H9 (cell line): Measurements from ENCODE around the gene TBX1. TPM values are rescaled to one million over a fixed set of nuclear protein-coding genes. Genes with fewer than 3 reads are reported as not detected.

Source experiments
- DNase-seq: peaks from one replicate; pipeline ENCODE4 v3.0.0-alpha.2; 2017
- H2AFZ ChIP-seq: one replicate; pipeline ENCODE4 v1.6.1; 2013; ENCODE audit warnings: mild to moderate bottlenecking, low read length, control low read depth, moderate library complexity
- H2AK5ac ChIP-seq: 2 replicates; pipeline ENCODE4 v1.6.1; 2013; ENCODE audit warnings: low read length, control low read depth, mixed read lengths; ENCODE audit not compliant: insufficient read length
- H2BK120ac ChIP-seq: one replicate; pipeline ENCODE4 v1.6.1; 2013; ENCODE audit warnings: low read depth, mild to moderate bottlenecking, low read length, control low read depth, inconsistent platforms; ENCODE audit not compliant: poor library complexity, severe bottlenecking
- H2BK12ac ChIP-seq: 2 replicates; pipeline ENCODE4 v1.6.1; 2013; ENCODE audit warnings: low read length, control low read depth, mixed read lengths, low read depth; ENCODE audit not compliant: insufficient read length
- H2BK15ac ChIP-seq: 2 replicates; pipeline ENCODE4 v1.6.1; 2013; ENCODE audit warnings: low read depth, low read length, control low read depth
- H2BK20ac ChIP-seq: one replicate; pipeline ENCODE4 v1.6.1; 2013; ENCODE audit warnings: low read depth, mild to moderate bottlenecking, low read length, control low read depth, inconsistent platforms; ENCODE audit not compliant: poor library complexity, severe bottlenecking
- H2BK5ac ChIP-seq: 2 replicates; pipeline ENCODE4 v1.6.1; 2013; ENCODE audit warnings: low read length, control low read depth, mixed read lengths; ENCODE audit not compliant: insufficient read length
- H3K14ac ChIP-seq: 2 replicates; pipeline ENCODE4 v1.6.1; 2013; ENCODE audit warnings: low read length, control low read depth; ENCODE audit not compliant: insufficient read depth
- H3K18ac ChIP-seq: 2 replicates; pipeline ENCODE4 v1.6.1; 2013; ENCODE audit warnings: low read depth, mild to moderate bottlenecking, mixed read lengths, low read length, control low read depth; ENCODE audit not compliant: insufficient read length
- H3K23ac ChIP-seq: 2 replicates; pipeline ENCODE4 v1.6.1; 2013; ENCODE audit warnings: low read length, control low read depth, mixed read lengths, low read depth; ENCODE audit not compliant: insufficient read length
- H3K23me2 ChIP-seq: 2 replicates; pipeline ENCODE4 v1.6.1; 2013; ENCODE audit warnings: low read depth, mild to moderate bottlenecking, mixed read lengths, low read length, control low read depth; ENCODE audit not compliant: insufficient read length, poor library complexity, severe bottlenecking
- H3K27ac ChIP-seq: 2 replicates; pipeline ENCODE4 v1.5.1; 2013; ENCODE audit warnings: low read length, control low read depth, mixed read lengths, low read depth; ENCODE audit not compliant: insufficient read length
- H3K27me3 ChIP-seq: 2 replicates; pipeline ENCODE4 v1.6.1; 2013; ENCODE audit warnings: low read length, control low read depth, inconsistent platforms; ENCODE audit not compliant: insufficient read depth
- H3K4ac ChIP-seq: 2 replicates; pipeline ENCODE4 v1.6.1; 2013; ENCODE audit warnings: low read depth, mild to moderate bottlenecking, control low read depth, inconsistent platforms, low read length, moderate library complexity
- H3K4me1 ChIP-seq: 2 replicates; pipeline ENCODE4 v1.6.1; 2013; ENCODE audit warnings: low read length, control low read depth, inconsistent platforms; ENCODE audit not compliant: insufficient read depth
- H3K4me2 ChIP-seq: 2 replicates; pipeline ENCODE4 v1.6.1; 2013; ENCODE audit warnings: low read length, control low read depth, mixed read lengths; ENCODE audit not compliant: insufficient read length, insufficient read depth
- H3K56ac ChIP-seq: 2 replicates; pipeline ENCODE4 v1.6.1; 2013; ENCODE audit warnings: low read depth, mild to moderate bottlenecking, mixed read lengths, low read length, control low read depth; ENCODE audit not compliant: insufficient read length
- H3K79me1 ChIP-seq: 2 replicates; pipeline ENCODE4 v1.6.1; 2013; ENCODE audit warnings: low read depth, mild to moderate bottlenecking, moderate library complexity, low read length, control low read depth, inconsistent platforms; ENCODE audit not compliant: insufficient read depth, poor library complexity, severe bottlenecking
- H3K79me2 ChIP-seq: 2 replicates; pipeline ENCODE4 v1.6.1; 2013; ENCODE audit warnings: low read length, control low read depth, inconsistent platforms; ENCODE audit not compliant: insufficient read depth
- H3K9ac ChIP-seq: 2 replicates; pipeline ENCODE4 v1.6.1; 2013; ENCODE audit warnings: low read length, control low read depth, mixed read lengths; ENCODE audit not compliant: insufficient read length; ENCODE audit errors: extremely low read depth
- H3K9me3 ChIP-seq: one replicate; pipeline ENCODE4 v1.6.1; 2013; ENCODE audit warnings: low read depth, low read length, inconsistent platforms; ENCODE audit not compliant: control insufficient read depth
- H3T11ph ChIP-seq: one replicate; pipeline ENCODE4 v1.6.1; 2013; ENCODE audit warnings: mild to moderate bottlenecking, low read length, control low read depth, inconsistent platforms
- H4K20me1 ChIP-seq: one replicate; pipeline ENCODE4 v1.6.1; 2013; ENCODE audit not compliant: control insufficient read depth, insufficient read length, insufficient read depth
- H4K5ac ChIP-seq: 2 replicates; pipeline ENCODE4 v1.6.1; 2013; ENCODE audit warnings: low read depth, mild to moderate bottlenecking, mixed read lengths, low read length, control low read depth; ENCODE audit not compliant: insufficient read length
- H4K8ac ChIP-seq: replicated peaks from 2 replicates; pipeline ENCODE4 v1.6.1; 2013; ENCODE audit warnings: low read length, control low read depth, mixed read lengths, low read depth; ENCODE audit not compliant: insufficient read length
- H4K91ac ChIP-seq: 2 replicates; pipeline ENCODE4 v1.6.1; 2013; ENCODE audit warnings: low read depth, mild to moderate bottlenecking, moderate library complexity, mixed read lengths, low read length, control low read depth; ENCODE audit not compliant: insufficient read length
- H3K27ac Mint-ChIP-seq, 3 experiments: 2 replicates in 2 of 3; 3 replicates in 1 of 3; pipeline ENCODE4 v1.8.0; 2020 to 2021; ENCODE audit warnings: mixed read lengths in 3 of 3, mild to moderate bottlenecking in 1 of 3, moderate library complexity in 1 of 3
- H3K27me3 Mint-ChIP-seq: 2 replicates; pipeline ENCODE4 v1.8.0; 2021; ENCODE audit warnings: low read depth, mild to moderate bottlenecking, moderate library complexity, mixed read lengths
- H3K36me3 Mint-ChIP-seq, 3 experiments: 2 replicates in 2 of 3; 3 replicates in 1 of 3; pipeline ENCODE4 v1.8.0; 2020 to 2021; ENCODE audit warnings: low read depth in 3 of 3, mixed read lengths in 3 of 3; ENCODE audit not compliant: insufficient read depth in 1 of 3
- H3K4me1 Mint-ChIP-seq, 2 experiments: 2 replicates each; pipeline ENCODE4 v1.8.0; 2020; ENCODE audit warnings: mixed read lengths in 2 of 2
- H3K4me3 Mint-ChIP-seq, 2 experiments: 2 replicates in 1 of 2; 3 replicates in 1 of 2; pipeline ENCODE4 v1.8.0; 2020 to 2021; ENCODE audit warnings: mild to moderate bottlenecking in 2 of 2, mixed read lengths in 2 of 2, moderate library complexity in 1 of 2
- H3K9me3 Mint-ChIP-seq, 2 experiments: 2 replicates in 1 of 2; 3 replicates in 1 of 2; pipeline ENCODE4 v1.8.0; 2020; ENCODE audit warnings: mild to moderate bottlenecking in 2 of 2, mixed read lengths in 2 of 2, moderate library complexity in 1 of 2
- CTCF ChIP-seq: fragments of 200-600 bp; sonication (generic); conservative IDR thresholded peaks from 3 replicates; pipeline ENCODE4 v1.8.0; 2021; ENCODE audit warnings: antibody characterized with exemption, mild to moderate bottlenecking
- WGBS: extraction: QIAGEN DNeasy Blood & Tissue Kit; methylation state at CpG from one replicate; pipeline ENCODE4 v1.1.7; 2013; ENCODE audit warnings: missing lambda C conversion rate, low lambda C conversion rate, mixed read lengths; ENCODE audit not compliant: insufficient read length; ENCODE audit errors: extremely low coverage; 5-methylcytosine and 5-hydroxymethylcytosine counted together
- total RNA-seq: library from RNA; stranded (reverse); gene quantifications from 2 replicates; pipeline ENCODE4 v1.2.1, GENCODE V29; 2021

TBX1 gene
- total RNA-seq, 1 experiment from 2014 or later: 2.2 TPM

- H3K56ac ChIP-seq: no peak overlapping the region
- no peak overlapping the region for H4K8ac ChIP-seq
- H3T11ph ChIP-seq: no peak overlapping the region
- H3K18ac ChIP-seq: no peak overlapping the region
- H2BK120ac ChIP-seq: no peak overlapping the region
- Mint-ChIP-seq H3K27me3 (peaks cover 9% of the 10 kb centered on the region), H3K4me3 (no peak overlapping the region), H3K27ac (no peak overlapping the region), H3K36me3 (no peaks in the 10 kb centered on the region), H3K9me3 (no peaks in the 10 kb centered on the region), H3K4me1 (peaks cover 6 to 12% of the 10 kb centered on the region in 2 experiments)
- no peak overlapping the region for H2BK15ac ChIP-seq
- H4K5ac ChIP-seq: no peak overlapping the region
- H3K27ac ChIP-seq: no peak overlapping the region
- no peak overlapping the region for H3K14ac ChIP-seq
- H2AFZ ChIP-seq: no peak overlapping the region
- no peaks in the 10 kb centered on the region for H3K9me3 ChIP-seq
- H4K20me1 ChIP-seq: no peaks in the 10 kb centered on the region
- H3K79me2 ChIP-seq: no peaks in the 10 kb centered on the region
- no CpG with 5 or more reads among the region's 31 CpGs for WGBS
- H3K4ac ChIP-seq: no peak overlapping the region
- H2AK5ac ChIP-seq: no peak overlapping the region
- no peak overlapping the region for H3K4me2 ChIP-seq
- H3K23me2 ChIP-seq: no peaks in the 10 kb centered on the region
- H2BK20ac ChIP-seq: no peak overlapping the region
- H3K23ac ChIP-seq: no peak overlapping the region
- H2BK5ac ChIP-seq: no peak overlapping the region
- TF ChIP-seq CTCF: no peak
- no peaks in the 10 kb centered on the region for H3K27me3 ChIP-seq
- H3K79me1 ChIP-seq: no peaks in the 10 kb centered on the region
- no peak overlapping the region for H2BK12ac ChIP-seq
- DNase-seq: no peak
- H3K9ac ChIP-seq: no peak overlapping the region
- H3K4me1 ChIP-seq: no peaks in the 10 kb centered on the region
- no peak overlapping the region for H4K91ac ChIP-seq
These were observed 21.7 kb upstream of the TBX1 start for GRCh38 chr22:19738664-19739447.
